IMR-90 (cell line): ENCODE data around the gene MEF2C. TPM values are rescaled to one million over a fixed set of nuclear protein-coding genes. Genes with fewer than 3 reads are reported as not detected.

Experiments used
- ATAC-seq: fragments of 200-7000 bp; cut with Tn5 transposase; 2 replicates; pipeline ENCODE4 v1.9.1; 2020; ENCODE audit warnings: low read depth, mild to moderate bottlenecking, moderate library complexity
- BruUV-seq: library from RNA; stranded (reverse); fragments of 400-500 nt; replicated peaks from 2 replicates; lab custom pipeline; 2021; lab: Mats Ljungman, UMichigan
- CTCF ChIA-PET: fragments of 300-600 bp; formaldehyde crosslinking; extraction: SDS; loops from one replicate; lab custom pipeline; 2021; ENCODE audit warnings: antibody characterized with exemption; lab: Yijun Ruan, JAX
- POLR2A ChIA-PET: fragments of 300-600 bp; sonication (Branson Sonifier 250); formaldehyde crosslinking; loops from one replicate; lab custom pipeline; 2022; ENCODE audit warnings: antibody characterized with exemption; ENCODE audit not compliant: unreplicated experiment; lab: Charles Lee
- DNase-seq: peaks from one replicate; pipeline ENCODE4 v3.0.0; 2013
- H2AFZ ChIP-seq: replicated peaks from 2 replicates; pipeline ENCODE3; 2013; ENCODE audit warnings: low read length, mild to moderate bottlenecking; ENCODE audit not compliant: poor library complexity
- H2AK5ac ChIP-seq: 2 replicates; pipeline ENCODE4 v1.6.1; 2013; ENCODE audit warnings: low read depth, low read length, inconsistent platforms
- H2AK9ac ChIP-seq: replicated peaks from 2 replicates; pipeline ENCODE3; 2013; ENCODE audit warnings: mild to moderate bottlenecking, low read depth, low read length, moderate library complexity; ENCODE audit not compliant: poor library complexity
- H2BK120ac ChIP-seq: 2 replicates; pipeline ENCODE4 v1.6.1; 2013; ENCODE audit warnings: low read depth, low read length, inconsistent platforms
- H2BK15ac ChIP-seq: 3 replicates; pipeline ENCODE4 v1.6.1; 2013; ENCODE audit warnings: low read depth, low read length, inconsistent platforms
- H2BK20ac ChIP-seq: 2 replicates; pipeline ENCODE4 v1.6.1; 2013; ENCODE audit warnings: low read depth, mild to moderate bottlenecking, inconsistent platforms, low read length, moderate library complexity
- H2BK5ac ChIP-seq: 2 replicates; pipeline ENCODE4 v1.6.1; 2013; ENCODE audit warnings: mild to moderate bottlenecking, low read depth, low read length, inconsistent platforms; ENCODE audit not compliant: poor library complexity, severe bottlenecking
- H3K14ac ChIP-seq: replicated peaks from 2 replicates; pipeline ENCODE4 v1.6.1; 2013; ENCODE audit warnings: low read depth, low read length, inconsistent platforms
- H3K18ac ChIP-seq: 2 replicates; pipeline ENCODE4 v1.6.1; 2013; ENCODE audit warnings: low read depth, low read length, control low read depth
- H3K23ac ChIP-seq: 2 replicates; pipeline ENCODE4 v1.6.1; 2013; ENCODE audit warnings: low read depth, low read length, inconsistent platforms
- H3K27ac ChIP-seq: 2 replicates; pipeline ENCODE4 v1.5.1; 2013; ENCODE audit warnings: mild to moderate bottlenecking, control low read depth, low read length; ENCODE audit not compliant: insufficient read depth
- H3K27me3 ChIP-seq: 2 replicates; pipeline ENCODE4 v1.6.1; 2013; ENCODE audit warnings: low read length; ENCODE audit not compliant: control insufficient read depth, insufficient read depth
- H3K36me3 ChIP-seq: 2 replicates; pipeline ENCODE4 v1.6.1; 2013; ENCODE audit warnings: low read length, mixed read lengths; ENCODE audit not compliant: control insufficient read depth, insufficient read depth
- H3K4ac ChIP-seq: 2 replicates; pipeline ENCODE4 v1.6.1; 2013; ENCODE audit warnings: low read depth, low read length, inconsistent platforms
- H3K4me1 ChIP-seq: 2 replicates; pipeline ENCODE4 v1.6.1; 2013; ENCODE audit warnings: low read length, mixed read lengths; ENCODE audit not compliant: control insufficient read depth, insufficient read depth
- H3K4me2 ChIP-seq: 2 replicates; pipeline ENCODE4 v1.6.1; 2013; ENCODE audit warnings: low read depth, mild to moderate bottlenecking, control low read depth, low read length, moderate library complexity
- H3K4me3 ChIP-seq: 2 replicates; pipeline ENCODE4 v1.5.1; 2013; ENCODE audit warnings: low read depth, mild to moderate bottlenecking, control low read depth, low read length, moderate library complexity; ENCODE audit not compliant: insufficient read depth
- H3K56ac ChIP-seq: 2 replicates; pipeline ENCODE4 v1.6.1; 2013; ENCODE audit warnings: low read length, inconsistent platforms; ENCODE audit not compliant: insufficient read depth; ENCODE audit errors: extremely low read depth
- H3K79me1 ChIP-seq, 2 experiments: 2 replicates each; pipeline ENCODE4 v1.6.1; 2013; ENCODE audit warnings: low read length in 2 of 2, inconsistent platforms in 1 of 2, low read depth in 1 of 2
- H3K9ac ChIP-seq: 2 replicates; pipeline ENCODE4 v1.6.1; 2013; ENCODE audit warnings: low read depth, low read length, control low read depth
- H3K9me1 ChIP-seq: 2 replicates; pipeline ENCODE4 v1.6.1; 2013; ENCODE audit warnings: low read length, inconsistent platforms; ENCODE audit not compliant: insufficient read depth
- H3K9me3 ChIP-seq: 2 replicates; pipeline ENCODE4 v1.6.1; 2013; ENCODE audit warnings: low read length; ENCODE audit not compliant: control insufficient read depth, insufficient read depth
- H4K20me1 ChIP-seq: 2 replicates; pipeline ENCODE4 v1.6.1; 2013; ENCODE audit warnings: low read length, inconsistent platforms; ENCODE audit not compliant: insufficient read depth
- H4K5ac ChIP-seq: 2 replicates; pipeline ENCODE4 v1.6.1; 2013; ENCODE audit warnings: mild to moderate bottlenecking, low read depth, low read length, control low read depth
- H4K8ac ChIP-seq, 2 experiments: 2 replicates each; pipeline ENCODE4 v1.6.1; 2013; ENCODE audit warnings: low read depth in 2 of 2, low read length in 2 of 2, control low read depth in 1 of 2, inconsistent platforms in 1 of 2
- H4K91ac ChIP-seq: 2 replicates; pipeline ENCODE4 v1.6.1; 2013; ENCODE audit warnings: low read depth, low read length, inconsistent platforms; ENCODE audit not compliant: insufficient read depth
- MAZ ChIP-seq: IDR thresholded peaks from 2 replicates; pipeline ENCODE4 v1.6.1; 2012; ENCODE audit warnings: low read depth, mild to moderate bottlenecking, low read length, improper control_type of control experiment, moderate library complexity, borderline replicate concordance
- MXI1 ChIP-seq: IDR thresholded peaks from 2 replicates; pipeline ENCODE4 v1.6.1; 2012; ENCODE audit warnings: low read depth, mild to moderate bottlenecking, low read length, moderate library complexity, borderline replicate concordance
- WGBS, 2 experiments: methylation state at CpG; one replicate each; pipeline versions ENCODE4 v1.1.5 to v1.1.7; 2013; ENCODE audit warnings: missing lambda C conversion rate in 2 of 2; ENCODE audit not compliant: insufficient read length in 1 of 2; ENCODE audit errors: extremely low coverage in 2 of 2; 5-methylcytosine and 5-hydroxymethylcytosine counted together
- dilution Hi-C: fragments of 300-500 bp; cut with HindIII; formaldehyde crosslinking; loops from one replicate; pipeline ENCODE4 v1.14.3; 2018; ENCODE audit warnings: low sequenced_read_pairs; ENCODE audit not compliant: unreplicated experiment
- in situ Hi-C: fragments of 300-500 bp; cut with MboI; formaldehyde crosslinking; loops from 3 replicates; pipeline ENCODE4 v1.14.3; 2019; ENCODE audit warnings: low sequenced_read_pairs, inconsistent platforms, mixed read lengths
- intact Hi-C: fragments of 100-400 bp; cut with micrococcal nuclease; formaldehyde crosslinking; loops from 2 replicates; pipeline ENCODE4 v1.10.0; 2022
- polyA plus RNA-seq, 3 experiments: library from polyadenylated mRNA; depleted of rRNA; stranded (reverse); fragments of >200 nt; gene quantifications; 2 replicates each; pipeline ENCODE4 v1.2.3, GENCODE V29; 2012; ENCODE audit warnings: low replicate concordance in 1 of 3
- total RNA-seq: library from RNA; depleted of rRNA; stranded (reverse); fragments of >200 nt; gene quantifications from 2 replicates; pipeline ENCODE4 v1.2.3, GENCODE V29; 2012

Gene MEF2C
- total and polyA plus RNA-seq, 2 of the 4 experiments (the other 2 are of a cell fraction) = 1.5 to 6.8 TPM

- Histone ChIP-seq H2BK120ac (no peak overlapping the region), H4K5ac (no peak overlapping the region), H4K20me1 (no peaks in the 10 kb centered on the region), H3K9me3 (no peaks in the 10 kb centered on the region), H3K23ac (no peak overlapping the region), H2BK5ac (no peak overlapping the region), H3K36me3 (no peaks in the 10 kb centered on the region), H3K14ac (no peak overlapping the region), H3K9ac (no peak overlapping the region), H3K4me3 (no peak overlapping the region), H3K4me2 (no peak overlapping the region), H2AFZ (no peak overlapping the region), H2AK5ac (no peak overlapping the region), H3K4me1 (no peaks in the 10 kb centered on the region), H3K9me1 (no peaks in the 10 kb centered on the region), H4K8ac (no peak overlapping the region), H4K91ac (no peak overlapping the region), H2AK9ac (no peak overlapping the region), H3K56ac (no peak overlapping the region), H3K27me3 (no peaks in the 10 kb centered on the region), H2BK15ac (no peak overlapping the region), H3K27ac (no peak overlapping the region), H2BK20ac (no peak overlapping the region), H3K18ac (no peak overlapping the region), H3K4ac (no peak overlapping the region), H3K79me1 (no peaks in the 10 kb centered on the region)
- DNase-seq (no peak), ATAC-seq (no peak)
- TF ChIP-seq MAZ (no peak), MXI1 (no peak)
- WGBS, 2 experiments = no CpG with 5 or more reads among the region's 6 CpGs
- CTCF ChIA-PET = no interaction called here
- dilution Hi-C loops = no loop called here
- in situ Hi-C loops = no loop called here
- intact Hi-C loops = no loop called here
- BruUV-seq = no TSS peak
- POLR2A ChIA-PET = no interaction called here
These were observed 15.3 kb downstream of the MEF2C start for GRCh38 chr5:88867638-88868037.
